SKM-1 treated with dmso at 0.1 percent for 144 hours (cell line): Measurements from ENCODE around the gene FBXO48.
"Not testable (repeated sequence)": the region's sequence is repeated elsewhere in the genome, so short reads cannot be mapped to it uniquely, and the experiment has no call there.

Source experiments
- DNase-seq: peaks from one replicate; lab custom pipeline; 2025; ENCODE audit not compliant: unreplicated experiment; lab: John Stamatoyannopoulos, UW

Gene FBXO48, protein sequence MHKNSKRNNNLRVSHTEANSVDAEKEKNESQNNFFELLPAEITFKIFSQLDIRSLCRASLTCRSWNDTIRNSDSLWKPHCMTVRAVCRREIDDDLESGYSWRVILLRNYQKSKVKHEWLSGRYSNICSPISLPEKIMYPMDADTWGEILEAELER

GRCh38 chr2:68467077-68467960 lies at the start of gene FBXO48, which contains the start of gene APLF:
FBXO48 (minus strand) TSS chr2:68467294; CDS start chr2:68465145, 2,149 bp downstream.
APLF (plus strand) TSS chr2:68467585; CDS start chr2:68467732, 147 bp downstream.
- DNase-seq = peak; percentile 99

DNA sequence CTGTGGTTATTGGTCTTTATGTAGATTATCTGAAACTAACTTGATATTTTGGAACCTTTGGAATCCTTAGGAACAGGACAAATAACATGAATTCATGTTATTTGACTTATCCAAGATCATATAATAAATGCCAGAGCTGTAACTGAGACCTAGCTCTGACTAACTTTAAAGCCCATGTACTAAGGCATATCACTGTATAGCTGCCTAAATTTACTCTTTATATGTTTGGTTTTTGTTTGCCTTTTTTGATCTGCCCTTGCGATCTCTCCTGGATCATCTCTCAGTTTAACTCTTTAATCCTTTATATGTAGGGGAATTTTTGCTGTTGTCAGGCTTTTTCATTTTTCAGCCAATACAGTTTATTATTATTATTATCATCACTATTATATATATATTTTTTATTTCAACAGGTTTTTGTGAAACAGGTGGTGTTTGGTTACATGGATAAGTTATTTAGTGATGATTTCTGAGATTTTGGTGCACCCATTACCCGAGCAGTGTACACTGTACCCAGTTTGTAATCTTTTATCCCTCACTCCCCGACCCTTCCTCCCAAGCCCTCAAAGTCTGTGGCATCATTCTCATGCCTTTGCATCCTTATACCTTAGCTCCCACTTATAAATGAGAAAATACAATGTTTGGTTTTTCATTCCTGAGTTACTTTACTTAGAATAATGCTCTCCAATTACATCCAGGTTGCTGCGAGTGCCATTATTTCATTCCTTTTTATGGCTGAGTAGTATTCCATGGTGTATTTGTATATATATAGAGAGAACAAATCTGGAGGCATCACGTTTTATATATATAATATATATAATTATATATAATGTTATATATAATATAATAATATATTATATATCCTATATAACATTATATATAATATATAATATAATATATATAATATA lies 49.2 kb upstream of the FBXO48 start:
- DNase-seq = no peak

- no peak for DNase-seq
These were observed 47.3 kb upstream of the FBXO48 start for GRCh38 chr2:68514316-68514929.

DNA sequence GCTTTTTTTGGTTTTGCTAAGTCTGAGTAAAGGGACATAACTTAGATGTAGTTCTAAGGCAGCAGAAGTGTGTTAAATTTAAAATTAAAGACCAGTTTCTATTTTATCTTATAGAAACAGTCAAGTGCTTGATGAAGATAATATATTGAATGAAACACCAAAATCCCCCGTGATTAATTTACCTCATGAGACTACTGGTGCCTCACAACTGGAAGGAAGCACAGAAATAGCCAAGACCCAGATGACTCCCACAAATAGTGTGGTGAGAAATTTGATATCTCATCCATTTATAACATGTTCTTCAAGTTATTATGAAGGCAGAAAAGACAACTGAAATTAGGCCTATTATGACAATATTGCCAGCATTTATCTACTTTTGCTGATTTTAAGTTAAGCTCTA lies 45.9 kb upstream of the FBXO48 start:
- no peak for DNase-seq

DNA sequence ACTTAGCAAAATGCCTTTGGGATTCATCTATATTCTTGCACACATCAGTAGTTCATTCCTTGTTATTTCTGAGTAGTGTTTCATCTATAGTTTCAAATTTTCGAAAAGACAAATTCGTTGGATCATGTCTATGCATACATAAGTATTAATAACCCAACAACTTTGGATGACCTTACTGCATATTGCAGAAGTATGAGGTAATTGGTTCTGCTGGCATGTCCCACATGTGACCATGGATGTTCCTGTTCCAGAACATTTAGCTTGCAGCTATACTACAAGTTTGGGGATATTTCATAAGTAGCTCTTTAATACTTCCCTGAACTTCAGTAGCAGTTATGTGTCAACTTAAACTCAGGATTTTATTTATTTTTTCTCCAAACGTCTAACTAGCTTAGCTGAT lies 45.2 kb upstream of the FBXO48 start:
- DNase-seq = no peak

GRCh38 chr2:68506170-68506569 lies 39.1 kb upstream of the FBXO48 start:
- no peak for DNase-seq

DNA sequence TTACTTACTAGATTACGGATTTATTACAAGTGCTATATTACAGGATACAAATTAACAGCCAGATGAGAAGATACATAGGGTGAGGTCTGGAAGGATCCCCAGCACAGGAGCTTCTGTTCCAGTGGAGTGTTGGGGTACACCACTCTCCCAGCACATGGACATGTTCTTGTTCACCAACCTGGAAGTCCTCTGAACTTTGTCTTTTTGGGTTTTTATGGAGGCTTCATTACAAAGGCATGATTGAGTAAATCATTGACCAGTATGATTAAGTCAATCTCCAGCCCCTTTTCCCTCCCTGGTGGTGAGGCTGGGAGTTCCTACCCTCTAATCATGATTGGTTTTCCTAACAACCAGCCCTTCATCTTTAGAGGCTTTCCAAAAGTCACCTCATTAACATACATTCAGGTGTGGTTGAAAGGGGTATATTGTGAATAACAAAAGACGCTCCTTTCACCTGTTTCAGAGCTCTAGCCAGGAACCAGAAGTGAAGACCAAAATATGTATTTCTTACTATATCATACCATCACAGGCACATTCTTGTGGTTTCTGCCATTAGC lies 38.6 kb upstream of the FBXO48 start:
- no peak for DNase-seq

- no peak for DNase-seq
These were observed 34.7 kb upstream of the FBXO48 start for GRCh38 chr2:68501768-68502167.

DNA sequence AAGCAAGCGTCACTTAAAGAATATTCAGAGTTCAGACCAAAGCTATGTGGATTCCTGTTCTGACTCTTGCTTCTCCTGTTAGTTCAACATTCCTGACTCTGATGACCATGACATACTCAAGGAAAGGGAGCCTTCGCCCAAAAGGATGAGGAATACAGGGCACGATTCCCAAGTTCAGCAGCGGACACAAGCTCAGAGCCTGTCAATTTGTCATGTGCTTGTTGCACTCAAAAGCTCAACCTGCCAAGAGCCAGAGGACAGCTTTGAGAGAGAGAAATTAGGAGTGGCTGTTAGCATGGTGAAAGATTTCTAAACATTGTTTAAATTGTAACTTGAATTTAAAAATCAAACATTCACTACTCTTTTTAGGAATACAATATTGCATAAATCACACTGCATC lies 33.6 kb upstream of the FBXO48 start:
- DNase-seq = no peak

- no peak for DNase-seq
These were observed 32.0 kb upstream of the FBXO48 start for GRCh38 chr2:68499133-68499532.

- no peak for DNase-seq
These were observed 24.5 kb upstream of the FBXO48 start for GRCh38 chr2:68491582-68491981.

DNA sequence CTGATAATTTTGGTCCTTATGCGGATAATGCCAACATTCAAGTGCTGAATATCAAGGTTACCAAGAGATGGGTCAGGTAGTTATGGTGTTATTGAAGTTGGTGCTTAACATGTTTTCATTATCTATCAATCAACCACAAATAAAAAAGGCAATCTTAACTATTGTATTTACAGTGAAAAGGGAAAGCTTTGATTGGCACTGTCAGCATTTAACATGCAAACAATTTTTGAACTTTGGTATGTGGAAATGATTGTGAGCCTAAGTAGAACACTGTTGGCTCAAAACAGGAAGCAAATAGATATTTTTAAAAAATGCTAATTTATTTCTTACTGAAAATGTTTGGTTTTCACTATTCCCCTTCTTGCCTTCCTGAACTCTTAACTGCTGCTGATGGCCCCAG lies 22.2 kb upstream of the FBXO48 start:
- DNase-seq = no peak

DNA sequence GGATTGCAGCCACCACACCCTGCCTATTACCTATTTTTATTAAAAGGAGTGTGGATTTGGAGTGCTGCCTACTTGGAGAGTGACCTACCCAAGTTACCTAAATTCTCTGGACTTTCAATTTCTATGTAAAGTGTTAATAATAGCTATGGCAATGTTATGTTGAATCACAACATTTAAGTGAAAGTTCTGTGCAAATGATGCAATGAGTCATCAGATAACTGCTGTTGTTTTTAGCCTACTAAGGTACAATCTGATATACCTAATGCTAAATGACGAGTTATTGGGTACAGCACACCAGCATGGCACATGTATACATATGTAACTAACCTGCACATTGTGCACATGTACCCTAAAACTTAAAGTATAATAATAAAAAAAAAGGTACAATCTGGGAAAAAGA lies 21.5 kb upstream of the FBXO48 start:
- not testable (repeated sequence) for DNase-seq

DNA sequence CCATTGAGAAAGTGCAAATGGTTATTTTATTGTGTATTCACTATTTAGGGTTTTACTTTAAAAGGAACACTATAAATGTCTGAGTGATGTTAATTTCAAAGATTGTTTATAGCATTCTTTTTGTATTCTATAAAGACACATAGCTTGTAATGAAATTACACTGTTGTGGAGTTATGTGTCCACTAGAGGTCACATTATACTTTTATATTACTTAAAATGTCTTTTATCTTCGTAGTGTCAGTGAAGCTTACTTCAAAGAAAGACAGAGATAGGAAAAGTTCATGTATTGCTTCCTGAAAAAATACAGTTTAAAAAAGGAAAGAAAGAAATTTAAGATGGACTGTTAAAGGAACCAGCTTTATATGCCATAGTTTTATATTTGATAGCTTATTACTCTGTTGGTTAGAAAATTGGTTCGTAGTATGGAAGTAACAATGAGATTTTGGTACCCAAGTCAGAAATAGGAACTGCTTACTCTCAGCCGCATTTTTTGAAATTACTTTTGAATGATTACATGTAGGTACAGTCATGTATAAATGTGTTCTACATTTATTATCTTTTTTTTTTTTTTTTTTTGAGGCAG lies 20.8 kb upstream of the FBXO48 start:
- peak; percentile 25 for DNase-seq

GRCh38 chr2:68483011-68483410 lies 15.9 kb upstream of the FBXO48 start:
- no peak for DNase-seq

DNA sequence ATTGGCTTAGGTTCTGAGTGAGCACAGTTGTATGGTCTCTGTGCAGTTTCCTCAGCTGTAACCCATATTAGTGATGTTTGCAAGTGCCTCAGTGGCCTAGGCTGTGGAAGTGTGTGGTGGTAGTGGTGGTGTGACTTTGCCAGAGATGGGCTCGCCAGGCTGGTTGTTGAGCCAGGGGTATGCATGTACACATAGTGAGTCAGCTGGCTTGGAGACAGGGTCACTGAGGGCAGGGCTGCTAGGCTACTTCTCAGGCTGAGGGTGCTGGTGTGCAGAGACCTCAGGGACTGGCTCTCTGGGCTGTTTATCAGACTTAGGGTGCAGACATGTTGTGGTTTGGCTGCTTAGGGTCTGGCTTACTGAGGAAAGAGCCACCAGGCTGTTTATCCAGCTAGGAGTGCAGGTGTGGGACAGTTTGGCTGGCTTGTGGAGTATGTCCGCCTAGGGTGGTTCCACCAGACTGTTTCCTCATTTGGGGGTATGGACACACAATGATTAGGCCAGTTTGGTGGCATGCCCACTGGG lies 15.3 kb upstream of the FBXO48 start:
- no peak for DNase-seq

- DNase-seq = no peak
These were observed 11.6 kb upstream of the FBXO48 start for GRCh38 chr2:68478688-68479087.

DNA sequence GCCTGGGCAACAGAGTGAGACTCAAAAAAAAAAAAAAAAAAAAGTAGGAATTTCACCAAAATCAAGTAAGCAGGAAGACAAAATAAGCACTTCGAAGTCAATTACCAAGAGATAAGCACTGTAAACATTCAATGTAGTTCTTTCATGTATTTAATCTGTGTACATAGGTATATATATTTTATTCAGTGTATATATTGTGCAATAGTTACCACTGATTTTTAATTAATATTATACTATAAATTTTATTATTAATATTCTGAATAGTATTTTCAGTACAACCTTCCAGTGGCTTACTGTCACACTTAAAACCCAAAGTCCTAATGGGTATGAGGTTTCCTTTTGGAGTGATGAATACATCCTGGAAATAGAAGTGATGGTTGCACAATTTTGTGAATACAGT lies 9.4 kb upstream of the FBXO48 start:
- no peak for DNase-seq

DNA sequence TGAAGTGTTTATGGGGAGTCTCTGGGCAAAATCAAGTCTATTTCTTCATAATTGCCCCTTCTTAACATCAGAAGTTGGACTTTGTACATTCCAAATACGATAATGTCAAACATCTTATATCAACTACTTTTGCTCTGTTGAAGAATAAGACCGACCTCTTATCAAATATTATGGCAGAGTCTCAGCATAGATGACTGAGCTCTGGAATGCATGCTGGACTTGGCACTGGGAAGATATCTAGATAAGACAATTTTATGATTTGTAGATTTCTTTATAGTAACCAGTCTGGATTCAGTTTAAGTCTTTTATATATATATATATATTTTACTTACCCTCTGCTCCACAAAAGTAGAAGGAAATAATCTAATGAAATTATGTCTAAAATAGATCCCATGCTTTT lies 8.5 kb upstream of the FBXO48 start:
- DNase-seq = no peak

GRCh38 chr2:68475110-68475509 lies 8.0 kb upstream of the FBXO48 start:
- DNase-seq = no peak
